ENCODE data around the gene OSBPL9. TPM values are rescaled to one million over a fixed set of nuclear protein-coding genes. Genes with fewer than 3 reads are reported as not detected.

OSBPL9 gene
- total and polyA plus RNA-seq, 2 experiments from 2014 or later, result 82.7 to 102 TPM

DNA sequence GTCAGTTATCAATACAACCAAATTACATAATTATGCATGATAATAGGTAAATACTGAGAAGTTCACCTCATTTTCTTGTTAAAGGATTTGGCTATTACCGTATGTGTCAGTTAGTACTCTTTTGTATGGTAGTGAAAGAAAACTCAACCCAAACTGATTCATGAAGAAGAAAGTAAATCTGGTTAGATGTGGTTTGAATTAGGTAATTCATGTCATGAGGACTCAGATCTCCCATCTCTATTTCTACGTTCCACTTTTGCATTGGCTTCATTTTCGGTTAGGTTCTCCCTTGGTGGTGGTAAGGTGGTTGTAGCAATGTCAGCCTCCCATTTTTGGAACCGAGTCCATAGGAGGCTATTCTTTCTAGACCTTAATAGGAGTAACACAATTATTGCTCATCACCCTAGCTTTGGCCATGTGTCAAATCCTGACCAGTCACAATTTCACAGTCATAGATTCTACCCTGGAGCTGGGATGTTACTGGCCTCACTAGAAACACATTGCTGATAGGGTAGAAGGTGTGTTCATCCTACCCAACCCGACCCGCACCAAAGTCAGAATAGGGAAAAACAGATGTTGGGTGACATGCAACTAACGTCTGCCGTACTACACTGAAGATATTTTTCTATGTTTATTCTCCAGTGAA is 97.6 kb downstream of the OSBPL9 start:
- Histone ChIP-seq H3K4me1 (ENCODE audit: insufficient read depth) (no peaks in the 10 kb centered on the region), H3K79me2 (replicated peaks; ENCODE audit: insufficient read depth) (no peaks in the 10 kb centered on the region), H2AFZ (no peak overlapping the region), H3K36me3 (ENCODE audit: insufficient read depth) (no peaks in the 10 kb centered on the region), H4K20me1 (replicated peaks; ENCODE audit: insufficient read depth) (no peaks in the 10 kb centered on the region), H3K4me3 (no peak overlapping the region), H3K27ac (ENCODE audit: low read depth) (no peak overlapping the region), H3F3A (replicated peaks; ENCODE audit: low read depth) (no peaks in the 10 kb centered on the region), H3K4me2 (no peak overlapping the region), H3K9me2 (ENCODE audit: insufficient read depth) (no peaks in the 10 kb centered on the region), H3K27me3 (ENCODE audit: insufficient read depth) (no peaks in the 10 kb centered on the region)
- TF ChIP-seq STAT1 (IDR thresholded peaks at IDR 0.05; ENCODE audit: unreplicated experiment) (no peak), ZNF114 (CRISPR knock-in tag; IDR thresholded peaks at IDR 0.05) (no peak), NANOG (IDR thresholded peaks at IDR 0.05; ENCODE audit: borderline replicate concordance) (no peak)
- peaks cover 10% of the 10 kb centered on the region for H3K36me3 Mint-ChIP-seq (ENCODE audit: low read depth)
- H3K9me3 Mint-ChIP-seq, result peaks cover 15% of the 10 kb centered on the region
- H3K4me3 Mint-ChIP-seq, result no peak overlapping the region
- H3K27me3 Mint-ChIP-seq (ENCODE audit: insufficient read depth, low read depth, poor library complexity), result peaks cover 1% of the 10 kb centered on the region
- DNase-seq (ENCODE audit: low spot score) (no peak), ATAC-seq (no peak)
- no peak overlapping the region for H3K27ac Mint-ChIP-seq
- H3K4me1 Mint-ChIP-seq, result peaks cover 5% of the 10 kb centered on the region; the same call in 2 of the 3 replicates

DNA sequence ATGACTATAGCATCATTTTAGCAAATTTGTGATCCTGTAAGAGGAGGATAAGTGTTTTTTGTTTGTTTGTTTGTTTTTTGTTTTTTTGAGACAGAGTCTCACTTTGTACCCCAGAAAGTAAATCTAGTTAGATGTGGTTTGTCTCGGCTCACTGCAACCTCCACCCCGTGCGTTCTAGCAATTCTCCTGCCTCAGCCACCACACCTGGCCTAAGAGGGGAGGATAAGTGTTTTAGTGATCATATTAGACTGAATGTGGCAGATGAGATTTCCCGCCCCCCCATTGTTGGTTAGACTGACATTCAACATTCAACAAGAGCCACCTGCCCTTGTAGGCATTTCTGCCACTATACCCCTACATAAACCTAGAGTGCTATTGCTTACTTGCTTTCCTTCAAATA is 98.5 kb downstream of the OSBPL9 start:
- H3K4me3 Mint-ChIP-seq, result no peak overlapping the region
- Histone ChIP-seq H3K4me2 (no peak overlapping the region), H4K20me1 (replicated peaks; ENCODE audit: insufficient read depth) (no peaks in the 10 kb centered on the region), H3F3A (replicated peaks; ENCODE audit: low read depth) (no peaks in the 10 kb centered on the region), H3K4me3 (no peak overlapping the region), H3K4me1 (ENCODE audit: insufficient read depth) (no peaks in the 10 kb centered on the region), H3K36me3 (ENCODE audit: insufficient read depth) (no peaks in the 10 kb centered on the region), H3K79me2 (replicated peaks; ENCODE audit: insufficient read depth) (no peaks in the 10 kb centered on the region), H2AFZ (no peak overlapping the region), H3K9me2 (ENCODE audit: insufficient read depth) (no peaks in the 10 kb centered on the region), H3K27ac (ENCODE audit: low read depth) (no peak overlapping the region), H3K27me3 (ENCODE audit: insufficient read depth) (no peaks in the 10 kb centered on the region)
- peaks cover 5% of the 10 kb centered on the region; the same call in 2 of the 3 replicates for H3K4me1 Mint-ChIP-seq
- no peak for DNase-seq (ENCODE audit: low spot score)
- H3K36me3 Mint-ChIP-seq (ENCODE audit: low read depth), result peaks cover 10% of the 10 kb centered on the region
- H3K27me3 Mint-ChIP-seq (ENCODE audit: insufficient read depth, low read depth, poor library complexity), result peaks cover 1% of the 10 kb centered on the region
- no peak overlapping the region for H3K27ac Mint-ChIP-seq
- TF ChIP-seq, protein P1, sequence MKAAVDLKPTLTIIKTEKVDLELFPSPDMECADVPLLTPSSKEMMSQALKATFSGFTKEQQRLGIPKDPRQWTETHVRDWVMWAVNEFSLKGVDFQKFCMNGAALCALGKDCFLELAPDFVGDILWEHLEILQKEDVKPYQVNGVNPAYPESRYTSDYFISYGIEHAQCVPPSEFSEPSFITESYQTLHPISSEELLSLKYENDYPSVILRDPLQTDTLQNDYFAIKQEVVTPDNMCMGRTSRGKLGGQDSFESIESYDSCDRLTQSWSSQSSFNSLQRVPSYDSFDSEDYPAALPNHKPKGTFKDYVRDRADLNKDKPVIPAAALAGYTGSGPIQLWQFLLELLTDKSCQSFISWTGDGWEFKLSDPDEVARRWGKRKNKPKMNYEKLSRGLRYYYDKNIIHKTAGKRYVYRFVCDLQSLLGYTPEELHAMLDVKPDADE (IDR thresholded peaks at IDR 0.05), result no peak
- TF ChIP-seq, protein P2, sequence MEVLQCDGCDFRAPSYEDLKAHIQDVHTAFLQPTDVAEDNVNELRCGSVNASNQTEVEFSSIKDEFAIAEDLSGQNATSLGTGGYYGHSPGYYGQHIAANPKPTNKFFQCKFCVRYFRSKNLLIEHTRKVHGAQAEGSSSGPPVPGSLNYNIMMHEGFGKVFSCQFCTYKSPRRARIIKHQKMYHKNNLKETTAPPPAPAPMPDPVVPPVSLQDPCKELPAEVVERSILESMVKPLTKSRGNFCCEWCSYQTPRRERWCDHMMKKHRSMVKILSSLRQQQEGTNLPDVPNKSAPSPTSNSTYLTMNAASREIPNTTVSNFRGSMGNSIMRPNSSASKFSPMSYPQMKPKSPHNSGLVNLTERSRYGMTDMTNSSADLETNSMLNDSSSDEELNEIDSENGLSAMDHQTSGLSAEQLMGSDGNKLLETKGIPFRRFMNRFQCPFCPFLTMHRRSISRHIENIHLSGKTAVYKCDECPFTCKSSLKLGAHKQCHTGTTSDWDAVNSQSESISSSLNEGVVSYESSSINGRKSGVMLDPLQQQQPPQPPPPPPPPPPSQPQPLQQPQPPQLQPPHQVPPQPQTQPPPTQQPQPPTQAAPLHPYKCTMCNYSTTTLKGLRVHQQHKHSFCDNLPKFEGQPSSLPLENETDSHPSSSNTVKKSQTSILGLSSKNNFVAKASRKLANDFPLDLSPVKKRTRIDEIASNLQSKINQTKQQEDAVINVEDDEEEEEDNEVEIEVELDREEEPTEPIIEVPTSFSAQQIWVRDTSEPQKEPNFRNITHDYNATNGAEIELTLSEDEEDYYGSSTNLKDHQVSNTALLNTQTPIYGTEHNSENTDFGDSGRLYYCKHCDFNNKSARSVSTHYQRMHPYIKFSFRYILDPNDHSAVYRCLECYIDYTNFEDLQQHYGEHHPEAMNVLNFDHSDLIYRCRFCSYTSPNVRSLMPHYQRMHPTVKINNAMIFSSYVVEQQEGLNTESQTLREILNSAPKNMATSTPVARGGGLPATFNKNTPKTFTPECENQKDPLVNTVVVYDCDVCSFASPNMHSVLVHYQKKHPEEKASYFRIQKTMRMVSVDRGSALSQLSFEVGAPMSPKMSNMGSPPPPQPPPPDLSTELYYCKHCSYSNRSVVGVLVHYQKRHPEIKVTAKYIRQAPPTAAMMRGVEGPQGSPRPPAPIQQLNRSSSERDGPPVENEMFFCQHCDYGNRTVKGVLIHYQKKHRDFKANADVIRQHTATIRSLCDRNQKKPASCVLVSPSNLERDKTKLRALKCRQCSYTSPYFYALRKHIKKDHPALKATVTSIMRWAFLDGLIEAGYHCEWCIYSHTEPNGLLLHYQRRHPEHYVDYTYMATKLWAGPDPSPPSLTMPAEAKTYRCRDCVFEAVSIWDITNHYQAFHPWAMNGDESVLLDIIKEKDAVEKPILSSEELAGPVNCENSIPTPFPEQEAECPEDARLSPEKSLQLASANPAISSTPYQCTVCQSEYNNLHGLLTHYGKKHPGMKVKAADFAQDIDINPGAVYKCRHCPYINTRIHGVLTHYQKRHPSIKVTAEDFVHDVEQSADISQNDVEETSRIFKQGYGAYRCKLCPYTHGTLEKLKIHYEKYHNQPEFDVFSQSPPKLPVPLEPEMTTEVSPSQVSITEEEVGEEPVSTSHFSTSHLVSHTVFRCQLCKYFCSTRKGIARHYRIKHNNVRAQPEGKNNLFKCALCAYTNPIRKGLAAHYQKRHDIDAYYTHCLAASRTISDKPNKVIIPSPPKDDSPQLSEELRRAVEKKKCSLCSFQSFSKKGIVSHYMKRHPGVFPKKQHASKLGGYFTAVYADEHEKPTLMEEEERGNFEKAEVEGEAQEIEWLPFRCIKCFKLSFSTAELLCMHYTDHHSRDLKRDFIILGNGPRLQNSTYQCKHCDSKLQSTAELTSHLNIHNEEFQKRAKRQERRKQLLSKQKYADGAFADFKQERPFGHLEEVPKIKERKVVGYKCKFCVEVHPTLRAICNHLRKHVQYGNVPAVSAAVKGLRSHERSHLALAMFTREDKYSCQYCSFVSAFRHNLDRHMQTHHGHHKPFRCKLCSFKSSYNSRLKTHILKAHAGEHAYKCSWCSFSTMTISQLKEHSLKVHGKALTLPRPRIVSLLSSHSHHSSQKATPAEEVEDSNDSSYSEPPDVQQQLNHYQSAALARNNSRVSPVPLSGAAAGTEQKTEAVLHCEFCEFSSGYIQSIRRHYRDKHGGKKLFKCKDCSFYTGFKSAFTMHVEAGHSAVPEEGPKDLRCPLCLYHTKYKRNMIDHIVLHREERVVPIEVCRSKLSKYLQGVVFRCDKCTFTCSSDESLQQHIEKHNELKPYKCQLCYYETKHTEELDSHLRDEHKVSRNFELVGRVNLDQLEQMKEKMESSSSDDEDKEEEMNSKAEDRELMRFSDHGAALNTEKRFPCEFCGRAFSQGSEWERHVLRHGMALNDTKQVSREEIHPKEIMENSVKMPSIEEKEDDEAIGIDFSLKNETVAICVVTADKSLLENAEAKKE (CRISPR knock-in tag; IDR thresholded peaks at IDR 0.05), result no peak
- TF ChIP-seq POLR2AphosphoS5 (IDR thresholded peaks at IDR 0.05; ENCODE audit: low read depth), result no peak
- peaks cover 15% of the 10 kb centered on the region for H3K9me3 Mint-ChIP-seq
- no peak for ATAC-seq
